GM12892 (cell line): ENCODE data around the gene SEC61A2.
A peak's percentile ranks its signal among the peaks of the same experiment; 100 is the strongest.
"Not testable (repeated sequence)": the region's sequence is repeated elsewhere in the genome, so short reads cannot be mapped to it uniquely, and the experiment has no call there.

Experiments used
- DNase-seq: peaks from one replicate; pipeline ENCODE4 v3.0.0; 2011; ENCODE audit not compliant: insufficient read length
- FAIRE-seq: peaks from 2 replicates; lab custom pipeline; 2011; peaks lifted over from hg19 to GRCh38; lab: Jason Lieb, UNC
- POLR2A ChIP-seq: IDR thresholded peaks from 2 replicates; pipeline ENCODE4 v1.6.1; 2011; ENCODE audit warnings: low read depth, low read length, control low read depth
- POLR2AphosphoS5 ChIP-seq: IDR thresholded peaks from 2 replicates; pipeline ENCODE4 v1.6.1; 2011; ENCODE audit warnings: low read depth, low read length, control low read depth
- TAF1 ChIP-seq: IDR thresholded peaks from 2 replicates; pipeline ENCODE4 v1.6.1; 2011; ENCODE audit warnings: low read depth, mild to moderate bottlenecking, control low read depth, low read length, borderline replicate concordance

The SEC61A2 gene

DNA sequence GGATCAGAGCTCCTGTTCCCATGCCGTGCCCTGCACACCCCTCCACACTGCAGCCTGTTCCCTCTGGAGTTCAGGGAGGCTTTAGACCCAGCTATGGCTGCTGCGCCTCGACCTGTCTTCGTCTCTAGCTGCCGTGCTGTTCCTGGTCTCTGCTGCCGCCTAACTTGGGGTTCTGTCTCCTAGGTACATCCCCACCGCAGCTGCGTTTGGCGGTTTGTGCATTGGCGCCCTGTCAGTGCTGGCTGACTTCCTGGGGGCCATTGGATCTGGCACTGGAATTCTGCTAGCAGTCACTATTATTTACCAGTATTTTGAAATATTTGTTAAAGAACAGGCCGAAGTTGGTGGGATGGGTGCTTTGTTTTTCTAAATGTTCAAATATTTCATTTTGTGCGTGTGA lies 34.6 kb downstream of the SEC61A2 start:
- DNase-seq, result no peak
- FAIRE-seq, result no peak
- no peak for TF ChIP-seq POLR2AphosphoS5
- TF ChIP-seq POLR2A, result no peak
- TF ChIP-seq TAF1, result no peak

DNA sequence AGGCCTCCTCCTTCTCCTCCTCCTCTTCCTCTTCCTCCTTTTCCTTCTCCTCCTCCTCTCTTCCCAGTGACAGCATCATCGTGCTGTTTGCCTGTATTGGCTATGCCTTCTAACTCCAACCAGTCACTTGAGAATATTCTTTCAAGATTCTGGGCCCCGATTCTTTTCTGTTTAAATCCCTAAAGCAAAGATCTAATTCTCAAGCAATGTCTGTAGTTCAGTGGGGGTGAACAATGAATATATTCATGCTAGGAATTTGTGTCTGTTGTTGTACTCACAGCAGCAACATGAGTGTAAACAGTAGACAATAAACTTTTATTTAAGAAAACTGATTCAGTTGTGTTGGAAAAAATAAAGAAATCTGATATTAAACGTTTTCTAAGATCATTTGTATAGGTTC lies 35.6 kb downstream of the SEC61A2 start:
- no peak for TF ChIP-seq POLR2A
- TF ChIP-seq POLR2AphosphoS5, result no peak
- no peak for TF ChIP-seq TAF1
- DNase-seq (no peak), FAIRE-seq (no peak)

DNA sequence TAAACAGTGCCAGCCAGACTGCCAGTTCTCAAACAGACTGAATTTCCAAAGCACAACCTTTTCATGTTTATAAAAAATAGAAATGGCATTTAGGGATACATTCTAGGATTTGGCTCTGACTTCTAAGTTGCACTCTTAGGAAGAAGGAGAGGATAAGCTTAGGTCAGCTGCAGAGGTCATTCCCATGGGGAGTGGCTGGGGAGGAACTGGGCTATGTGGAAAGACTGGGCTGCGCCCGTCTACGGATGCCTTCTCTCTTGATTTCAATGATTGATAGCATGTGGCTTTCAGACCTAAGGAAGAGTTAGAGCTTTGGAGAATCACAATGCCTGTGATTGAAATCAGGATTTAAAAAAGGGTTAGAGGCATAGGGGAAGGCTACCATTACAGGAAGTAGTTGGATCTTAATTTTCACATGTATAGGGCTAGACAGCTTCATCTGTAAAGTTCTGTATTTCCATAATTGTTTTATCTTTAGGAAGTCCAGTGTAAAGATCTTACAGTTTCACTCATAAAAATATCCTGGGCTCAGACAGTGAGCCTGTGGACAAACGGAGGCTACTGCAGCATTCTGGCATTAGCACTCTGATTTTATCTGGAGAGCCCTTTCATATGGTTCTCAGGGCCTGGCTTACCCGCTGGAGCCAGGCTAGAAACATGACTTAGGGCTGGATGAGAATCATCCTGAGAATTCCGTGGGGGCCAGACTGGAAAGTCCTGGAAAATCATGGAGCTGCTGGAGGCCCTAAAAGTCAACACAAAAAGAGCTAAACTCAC lies 36.7 kb downstream of the SEC61A2 start:
- DNase-seq, result no peak
- TF ChIP-seq TAF1, result no peak
- TF ChIP-seq POLR2AphosphoS5, result no peak
- no peak for TF ChIP-seq POLR2A
- FAIRE-seq, result no peak

DNA sequence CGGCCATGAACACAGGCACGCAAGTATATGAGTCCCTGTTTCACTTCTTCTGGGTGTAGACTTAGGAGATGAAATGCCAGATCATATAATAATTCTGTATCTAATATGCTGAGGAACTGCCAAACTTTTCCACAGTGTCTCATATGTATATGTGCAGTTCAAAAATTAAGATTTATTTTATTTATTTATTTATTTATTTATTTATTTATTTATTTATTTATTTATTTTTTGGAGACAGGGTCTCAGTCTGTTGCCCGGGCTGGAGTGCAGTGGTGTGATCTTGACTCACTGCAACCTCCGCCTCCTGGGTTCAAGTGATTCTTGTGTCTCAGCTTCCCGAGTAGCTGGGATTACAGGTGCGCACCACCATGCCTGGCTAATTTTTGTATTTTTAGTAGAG lies 42.0 kb downstream of the SEC61A2 start:
- not testable (repeated sequence) for DNase-seq, FAIRE-seq

DNA sequence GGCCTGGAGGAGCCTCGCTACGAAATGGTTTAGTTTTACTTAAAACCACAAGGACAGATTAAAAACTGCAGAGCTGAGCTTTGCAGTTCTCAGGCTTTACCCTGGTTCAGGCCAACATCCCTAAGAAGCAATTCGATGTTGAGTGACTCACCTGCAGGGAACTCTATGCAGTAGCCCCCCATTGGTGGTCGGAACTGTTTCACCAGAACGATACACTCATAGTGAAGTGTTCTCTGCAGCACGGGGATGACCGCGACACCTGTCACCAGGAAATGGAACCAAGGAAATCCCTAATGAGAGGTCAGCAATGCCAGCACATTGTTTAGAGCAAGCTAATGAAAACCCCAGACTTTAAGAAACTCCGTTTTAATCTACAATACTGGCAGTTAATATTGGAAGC lies 48.2 kb downstream of the SEC61A2 start:
- TF ChIP-seq POLR2AphosphoS5, result no peak
- no peak for TF ChIP-seq TAF1
- no peak for TF ChIP-seq POLR2A
- FAIRE-seq (no peak), DNase-seq (no peak)

DNA sequence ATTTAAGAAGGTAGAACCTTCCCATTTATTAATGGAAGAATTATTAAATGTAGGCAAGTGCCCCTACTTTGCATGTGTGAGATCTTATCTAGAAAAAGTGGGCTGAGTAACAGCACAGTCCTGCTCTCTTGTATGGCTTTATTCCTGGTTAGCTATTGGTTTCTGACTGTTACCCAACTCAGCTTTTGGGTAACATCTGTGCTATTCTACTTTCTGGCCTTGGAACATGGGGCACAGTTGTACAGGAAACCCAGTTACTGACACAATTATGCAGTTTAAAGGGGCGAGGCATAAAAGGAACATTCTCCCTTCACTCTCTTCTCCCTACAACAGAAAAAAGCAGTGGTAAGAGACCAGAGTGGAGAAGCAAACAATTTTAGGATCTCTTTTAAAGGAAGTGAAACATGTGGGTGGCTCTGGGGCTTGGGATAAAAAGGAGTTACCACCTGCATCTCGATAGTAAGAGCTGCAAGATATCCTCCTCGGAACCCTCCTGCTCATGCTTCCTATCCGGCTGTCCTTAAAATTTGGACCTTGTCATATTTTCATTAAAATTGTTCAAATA lies 50.2 kb downstream of the SEC61A2 start:
- FAIRE-seq (no peak), DNase-seq (no peak)
- TF ChIP-seq TAF1, result no peak

DNA sequence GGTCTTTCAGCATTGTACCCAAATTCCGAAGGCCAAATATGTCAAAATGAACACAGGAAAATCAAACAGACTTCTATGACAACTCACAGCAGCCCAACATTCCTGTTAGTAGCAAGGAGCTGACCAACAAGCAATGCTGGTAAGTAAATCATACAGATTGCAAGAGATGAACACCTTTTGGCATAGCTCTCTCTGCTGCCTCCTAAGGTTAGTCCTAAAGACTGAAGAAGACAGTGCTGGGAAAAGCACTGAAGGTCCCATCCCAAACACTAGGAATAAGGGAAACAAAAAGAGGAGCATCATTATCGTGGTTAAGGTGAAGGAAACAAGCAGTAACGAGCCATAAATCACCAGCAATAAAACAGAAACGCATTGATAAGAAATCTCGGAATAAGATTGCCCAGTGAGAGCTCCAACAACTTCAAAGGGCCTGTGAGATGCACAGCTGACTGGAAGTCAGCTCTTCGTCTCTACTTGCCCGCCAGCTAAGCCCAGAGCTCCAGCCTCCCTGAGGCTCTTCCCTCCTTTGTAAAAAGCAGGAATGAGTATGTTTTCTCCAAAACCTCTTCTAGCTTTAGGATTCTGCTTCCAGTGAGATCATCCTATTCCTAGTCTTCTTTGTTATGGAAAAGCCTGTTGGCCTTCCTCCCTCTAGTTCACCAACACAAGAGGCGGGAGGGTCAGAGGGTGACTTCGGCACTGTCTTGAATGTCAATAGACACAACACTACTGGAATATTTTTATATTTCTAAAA lies 50.9 kb downstream of the SEC61A2 start:
- no peak for DNase-seq
- no peak for TF ChIP-seq POLR2A
- no peak for TF ChIP-seq POLR2AphosphoS5
- no peak for TF ChIP-seq TAF1
- FAIRE-seq, result no peak

DNA sequence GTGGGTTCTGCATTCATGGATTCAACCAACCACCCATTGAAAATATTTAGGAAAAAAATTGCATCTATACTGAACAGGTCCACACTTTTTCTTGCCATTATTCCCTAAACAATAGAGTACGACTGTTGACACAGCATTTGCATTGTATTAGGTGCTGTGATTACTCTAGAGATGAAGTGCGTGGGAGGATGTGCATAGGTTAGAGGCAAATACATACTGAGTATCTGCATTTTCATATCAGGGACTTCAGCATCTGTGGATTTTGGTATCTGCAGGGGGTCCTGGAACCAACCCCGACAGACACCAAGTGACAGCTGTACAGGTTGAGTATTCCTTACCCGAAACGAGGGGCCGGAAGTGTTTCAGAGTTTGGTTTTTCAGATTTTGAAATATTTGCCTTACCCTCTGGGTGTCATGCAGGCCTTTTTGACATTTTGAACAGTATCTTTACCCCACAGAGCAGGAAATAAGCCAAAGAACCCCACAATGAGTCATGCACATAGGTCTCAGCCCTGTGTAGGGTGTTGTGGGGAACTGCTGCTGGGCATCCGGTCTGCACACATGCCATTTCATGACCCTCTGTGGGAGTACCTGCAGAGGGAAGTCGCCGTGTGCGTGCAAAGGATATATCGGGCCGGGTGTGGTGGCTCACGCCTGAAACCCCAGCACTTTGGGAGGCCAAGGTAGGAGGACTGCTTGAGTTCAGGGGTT lies 51.7 kb downstream of the SEC61A2 start:
- DNase-seq, result no peak
- FAIRE-seq, result peak; percentile 65
- TF ChIP-seq TAF1, result no peak
- TF ChIP-seq POLR2A, result no peak
- TF ChIP-seq POLR2AphosphoS5, result no peak

DNA sequence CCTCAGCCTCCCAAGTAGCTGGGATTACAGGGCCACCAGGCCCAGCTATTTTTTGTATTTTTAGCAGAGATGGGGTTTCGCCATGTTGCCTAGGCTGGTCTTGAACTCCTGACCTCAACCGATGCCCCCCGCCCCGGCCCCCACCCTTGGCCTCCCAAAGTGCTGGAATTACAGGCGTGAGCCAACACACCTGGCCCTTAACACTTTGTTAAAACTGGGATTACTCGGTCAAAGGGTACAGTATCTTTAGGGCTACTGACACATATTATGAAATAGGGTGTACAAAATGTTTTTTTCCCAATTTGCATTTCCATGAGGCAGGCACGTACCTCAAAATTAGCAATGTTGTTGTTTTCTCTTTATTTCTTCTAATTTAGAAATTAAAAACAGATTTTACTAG lies 54.7 kb downstream of the SEC61A2 start:
- DNase-seq, result no peak
- no peak for TF ChIP-seq POLR2A
- TF ChIP-seq TAF1, result no peak
- TF ChIP-seq POLR2AphosphoS5, result no peak
- no peak for FAIRE-seq

DNA sequence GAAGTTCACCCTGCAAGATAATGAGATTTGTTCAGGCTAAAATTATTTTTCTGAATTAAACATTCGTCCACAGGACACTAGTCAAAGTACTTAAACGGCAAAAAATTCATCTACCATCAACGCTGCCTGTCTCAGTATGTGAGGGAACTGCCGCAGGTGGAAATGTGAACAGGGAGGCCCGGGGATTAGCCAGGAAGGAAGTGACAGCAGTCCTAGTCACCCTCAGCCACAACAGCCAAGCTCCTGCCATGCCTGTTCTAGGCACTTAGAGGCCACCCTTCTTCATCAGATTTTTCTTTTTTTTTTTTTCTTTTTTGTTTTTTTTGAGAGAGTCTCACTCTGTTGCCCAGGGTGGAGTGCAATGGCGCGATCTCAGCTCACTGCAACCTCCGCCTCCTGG lies 56.8 kb downstream of the SEC61A2 start:
- no peak for DNase-seq
- TF ChIP-seq POLR2A (no peak), POLR2AphosphoS5 (no peak), TAF1 (no peak)
- FAIRE-seq, result no peak

DNA sequence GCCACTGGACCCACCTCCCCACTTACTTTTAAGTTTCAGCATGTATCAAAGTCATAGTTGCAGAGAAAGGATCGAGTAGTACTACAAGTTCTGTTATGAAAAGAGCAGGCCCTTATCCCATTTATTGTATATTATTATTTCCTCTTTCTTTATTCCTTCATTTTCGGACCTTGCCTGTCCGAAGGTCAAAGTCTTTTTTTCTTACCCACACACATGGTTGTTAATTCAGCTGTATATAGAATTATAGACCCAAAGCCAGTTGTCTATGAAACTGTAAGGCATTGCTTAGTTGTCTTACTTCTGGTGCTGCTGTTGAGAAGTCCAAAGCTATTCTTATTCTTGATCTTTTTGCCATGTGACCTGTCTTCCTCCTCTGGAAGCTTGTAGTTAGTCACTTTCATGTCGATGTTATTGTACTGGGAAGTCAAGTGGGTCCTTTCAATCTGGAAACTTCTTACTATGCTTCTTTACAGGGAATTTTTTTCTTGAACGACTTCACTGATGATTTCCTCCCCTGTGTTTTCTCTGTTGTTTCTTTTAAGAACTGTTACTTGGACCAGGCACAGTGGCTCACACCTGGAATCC lies 57.9 kb downstream of the SEC61A2 start:
- TF ChIP-seq TAF1 (no peak), POLR2A (no peak), POLR2AphosphoS5 (no peak)
- FAIRE-seq (no peak), DNase-seq (no peak)
